CD14-positive monocyte (primary cell): Measurements from ENCODE around the gene SCAI. TPM values are rescaled to one million over a fixed set of nuclear protein-coding genes. Genes with fewer than 3 reads are reported as not detected.
"Not testable (repeated sequence)": the region's sequence is repeated elsewhere in the genome, so short reads cannot be mapped to it uniquely, and the experiment has no call there.

ENCODE experiments used
- DNase-seq, 3 donors: peaks; one replicate each; pipeline ENCODE4 v3.0.0-alpha.2; 2011 to 2022
- H2AFZ ChIP-seq: 2 replicates; pipeline ENCODE4 v1.6.0; 2012; ENCODE audit warnings: mild to moderate bottlenecking, low read depth, low read length, inconsistent platforms; ENCODE audit not compliant: insufficient read depth, poor library complexity, severe bottlenecking
- H3K27ac ChIP-seq, 2 donors: 1 replicate in 1 of 2; 2 replicates in 1 of 2; pipeline ENCODE4 v1.5.1; 2012 to 2013; ENCODE audit warnings: low read length in 2 of 2, control low read depth in 1 of 2, inconsistent platforms in 1 of 2, low read depth in 1 of 2, mild to moderate bottlenecking in 1 of 2
- H3K27me3 ChIP-seq, 2 donors: one replicate each; pipeline versions ENCODE4 v1.6.0 to v1.6.1; 2011 to 2013; ENCODE audit warnings: low read length in 2 of 2; ENCODE audit not compliant: control insufficient read depth in 2 of 2, insufficient read depth in 2 of 2
- H3K36me3 ChIP-seq, 2 donors: replicated peaks in 1 of 2; 1 replicate in 1 of 2; 2 replicates in 1 of 2; pipeline versions ENCODE4 v1.5.1 to v1.6.1; 2012 to 2013; ENCODE audit warnings: low read length in 2 of 2, control low read depth in 1 of 2, inconsistent platforms in 1 of 2, mild to moderate bottlenecking in 1 of 2; ENCODE audit not compliant: insufficient read depth in 2 of 2, control insufficient read depth in 1 of 2
- H3K4me1 ChIP-seq, 2 donors: 1 replicate in 1 of 2; 2 replicates in 1 of 2; pipeline versions ENCODE4 v1.5.1 to v1.6.1; 2012 to 2013; ENCODE audit warnings: low read length in 2 of 2, control low read depth in 1 of 2, inconsistent platforms in 1 of 2, mild to moderate bottlenecking in 1 of 2, moderate library complexity in 1 of 2; ENCODE audit not compliant: insufficient read depth in 2 of 2, control insufficient read depth in 1 of 2
- H3K4me2 ChIP-seq: replicated peaks from 2 replicates; pipeline ENCODE3; 2012; ENCODE audit warnings: low read length, moderate library complexity, mild to moderate bottlenecking; ENCODE audit not compliant: poor library complexity, severe bottlenecking; ENCODE audit errors: extremely low read depth
- H3K4me3 ChIP-seq, 3 experiments: fragments of 200-600 bp in 1 of 3; sonication (generic) in 1 of 3; replicated peaks in 1 of 3; 1 replicate in 2 of 3; 2 replicates in 1 of 3; pipeline ENCODE4 v1.5.1; 2011 to 2013; ENCODE audit warnings: low read length in 3 of 3, mild to moderate bottlenecking in 3 of 3, control low read depth in 2 of 3, low read depth in 2 of 3, inconsistent platforms in 1 of 3, moderate library complexity in 1 of 3
- H3K79me2 ChIP-seq: 2 replicates; pipeline ENCODE4 v1.6.0; 2012; ENCODE audit warnings: mild to moderate bottlenecking, control low read depth, inconsistent platforms, low read length, moderate library complexity; ENCODE audit not compliant: insufficient read depth
- H3K9ac ChIP-seq: 2 replicates; pipeline ENCODE4 v1.6.0; 2017; ENCODE audit warnings: low read length, mild to moderate bottlenecking; ENCODE audit not compliant: insufficient read depth, poor library complexity, severe bottlenecking
- H3K9me3 ChIP-seq, 2 donors: replicated peaks in 1 of 2; 1 replicate in 1 of 2; 2 replicates in 1 of 2; pipeline versions ENCODE4 v1.5.1 to v1.6.1; 2012 to 2013; ENCODE audit warnings: low read length in 2 of 2, control low read depth in 1 of 2; ENCODE audit not compliant: control insufficient read depth in 1 of 2, insufficient read depth in 1 of 2
- H4K20me1 ChIP-seq: 2 replicates; pipeline ENCODE4 v1.6.0; 2012; ENCODE audit warnings: mild to moderate bottlenecking, low read length, control low read depth, moderate library complexity; ENCODE audit not compliant: insufficient read depth
- H3K27ac Mint-ChIP-seq, 7 donors: one replicate each; pipeline ENCODE4 v1.8.0; 2020; ENCODE audit warnings: mild to moderate bottlenecking in 7 of 7, mixed read lengths in 7 of 7, moderate library complexity in 6 of 7, inconsistent platforms in 2 of 7
- H3K27me3 Mint-ChIP-seq, 3 donors: one replicate each; pipeline ENCODE4 v1.8.0; 2021 to 2022; ENCODE audit warnings: low read depth in 3 of 3, mild to moderate bottlenecking in 3 of 3, mixed read lengths in 3 of 3, moderate library complexity in 3 of 3, inconsistent platforms in 1 of 3
- H3K36me3 Mint-ChIP-seq, 2 donors: one replicate each; pipeline ENCODE4 v1.8.0; 2020; ENCODE audit warnings: mixed read lengths in 2 of 2, inconsistent platforms in 1 of 2, mild to moderate bottlenecking in 1 of 2
- H3K4me1 Mint-ChIP-seq: one replicate; pipeline ENCODE4 v1.8.0; 2020; ENCODE audit warnings: mild to moderate bottlenecking, mixed read lengths
- H3K4me3 Mint-ChIP-seq, 2 donors: one replicate each; pipeline ENCODE4 v1.8.0; 2020; ENCODE audit warnings: mild to moderate bottlenecking in 2 of 2, mixed read lengths in 2 of 2, moderate library complexity in 1 of 2
- H3K9me3 Mint-ChIP-seq, 7 donors: one replicate each; pipeline ENCODE4 v1.8.0; 2020 to 2022; ENCODE audit warnings: mixed read lengths in 7 of 7, mild to moderate bottlenecking in 6 of 7, moderate library complexity in 6 of 7, inconsistent platforms in 2 of 7
- CTCF ChIP-seq: fragments of 200-600 bp; IDR thresholded peaks from one replicate; pipeline ENCODE4 v1.8.0; 2022; ENCODE audit warnings: antibody characterized with exemption, mild to moderate bottlenecking
- WGBS: methylation state at CpG from one replicate; pipeline ENCODE4 v1.1.5; 2013; ENCODE audit warnings: missing lambda C conversion rate; ENCODE audit not compliant: insufficient coverage; 5-methylcytosine and 5-hydroxymethylcytosine counted together
- intact Hi-C, 2 donors: fragments of 100-400 bp; cut with micrococcal nuclease; formaldehyde crosslinking; loops; one replicate each; pipeline versions ENCODE4 v1.15.0 to v1.15.1; 2023
- polyA plus RNA-seq, 3 donors: library from polyadenylated mRNA; depleted of rRNA in 1 of 3; unstranded in 2 of 3; stranded (reverse) in 1 of 3; fragments of 300-500 nt in 2 of 3; fragments of >200 nt in 1 of 3; fragmentation: Illumina TruSeq in 2 of 3; gene quantifications; 1 replicate in 2 of 3; 2 replicates in 1 of 3; pipeline ENCODE4 v1.2.3, GENCODE V29; 2012 to 2021

Gene SCAI
- polyA plus RNA-seq, 3 donors = 0.76 to 1.4 (median 0.84) TPM

- H3K27ac Mint-ChIP-seq = not testable (repeated sequence)
- WGBS = no CpG with 5 or more reads among the region's 2 CpGs
Measured at GRCh38 chr9:125080797-125081196, 62.5 kb downstream of the SCAI start.

GRCh38 chr9:125079931-125080330, 63.4 kb downstream of the SCAI start:
- WGBS = no CpG with 5 or more reads among the region's 2 CpGs
- H3K27ac ChIP-seq = no peak overlapping the region
- H3K4me1 Mint-ChIP-seq = no peaks in the 10 kb centered on the region

More at GRCh38 chr9:125080797-125081196, 62.5 kb downstream of the SCAI start:
- H3K27me3 Mint-ChIP-seq, H3K27me3 ChIP-seq, H3K4me2 ChIP-seq, H3K27ac ChIP-seq, H2AFZ ChIP-seq, H3K9ac ChIP-seq, H3K4me3 ChIP-seq, H3K79me2 ChIP-seq, H4K20me1 ChIP-seq, H3K36me3 ChIP-seq, H3K4me1 ChIP-seq, H3K4me3 Mint-ChIP-seq, DNase-seq, intact Hi-C loops, H3K4me1 Mint-ChIP-seq: not testable (repeated sequence)
- H3K9me3 ChIP-seq = peaks cover 27 to 32% of the 10 kb centered on the region in 2 donors
- peaks cover 16 to 25% of the 10 kb centered on the region in 2 donors for H3K36me3 Mint-ChIP-seq
- H3K9me3 Mint-ChIP-seq = peaks cover 21 to 39% (median 32%) of the 10 kb centered on the region in 7 donors

More at GRCh38 chr9:125079931-125080330, 63.4 kb downstream of the SCAI start:
- no peak overlapping the region for H3K4me3 Mint-ChIP-seq
- H3K27ac Mint-ChIP-seq = no peak overlapping the region
- no peaks in the 10 kb centered on the region for H3K27me3 Mint-ChIP-seq
- no peak overlapping the region for H3K4me3 ChIP-seq
- no peaks in the 10 kb centered on the region for H3K36me3 ChIP-seq
- intact Hi-C loops = no loop called here
- peaks cover 21 to 39% (median 32%) of the 10 kb centered on the region in 7 donors for H3K9me3 Mint-ChIP-seq
- H3K9ac ChIP-seq = no peak overlapping the region
- H3K79me2 ChIP-seq = no peaks in the 10 kb centered on the region
- no peak overlapping the region for H2AFZ ChIP-seq
- DNase-seq = no peak
- peaks cover 16 to 25% of the 10 kb centered on the region in 2 donors for H3K36me3 Mint-ChIP-seq
- H3K4me1 ChIP-seq = no peaks in the 10 kb centered on the region
- H3K4me2 ChIP-seq = no peak overlapping the region
- no peak for TF ChIP-seq CTCF
- no peaks in the 10 kb centered on the region for H3K27me3 ChIP-seq
- H4K20me1 ChIP-seq = no peaks in the 10 kb centered on the region
- peaks cover 27 to 32% of the 10 kb centered on the region in 2 donors for H3K9me3 ChIP-seq
